Uterus (tissue), 4 donors: ENCODE data around the gene DDR2. TPM values are rescaled to one million over a fixed set of nuclear protein-coding genes. Genes with fewer than 3 reads are reported as not detected.
"Not testable (repeated sequence)": the region's sequence is repeated elsewhere in the genome, so short reads cannot be mapped to it uniquely, and the experiment has no call there.

Experiments used
- DNase-seq, 2 donors: peaks; one replicate each; pipeline ENCODE4 v3.0.0-alpha.2; 2019 to 2020
- H3K27ac ChIP-seq, 2 donors: fragments of 200-600 bp; sonication (generic); 1 replicate in 1 of 2; 2 replicates in 1 of 2; pipeline ENCODE4 v1.5.1; 2016 to 2018
- H3K27me3 ChIP-seq, 2 donors: fragments of 200-600 bp; sonication (generic); one replicate each; pipeline ENCODE4 v1.5.1; 2018 to 2019; ENCODE audit warnings: control low read depth in 1 of 2
- H3K36me3 ChIP-seq, 2 donors: fragments of 200-600 bp; sonication (generic); one replicate each; pipeline ENCODE4 v1.5.1; 2019; ENCODE audit warnings: control low read depth in 1 of 2
- H3K4me1 ChIP-seq, 2 donors: fragments of 200-600 bp; sonication (generic); one replicate each; pipeline ENCODE4 v1.5.1; 2018 to 2019; ENCODE audit warnings: control low read depth in 1 of 2
- H3K4me3 ChIP-seq, 2 donors: fragments of 200-600 bp; sonication (generic); 1 replicate in 1 of 2; 2 replicates in 1 of 2; pipeline ENCODE4 v1.5.1; 2018 to 2019; ENCODE audit warnings: mild to moderate bottlenecking in 1 of 2
- H3K9me3 ChIP-seq, 2 donors: fragments of 200-600 bp; sonication (generic); one replicate each; pipeline ENCODE4 v1.5.1; 2019; ENCODE audit warnings: control low read depth in 1 of 2
- POLR2A ChIP-seq, 2 donors: fragments of 450-650 bp; IDR thresholded peaks; one replicate each; pipeline ENCODE4 v1.6.1; 2016; ENCODE audit warnings: antibody characterized with exemption in 2 of 2, mild to moderate bottlenecking in 1 of 2, moderate library complexity in 1 of 2
- intact Hi-C: fragments of 100-400 bp; cut with DNase I; formaldehyde crosslinking; loops from one replicate; pipeline ENCODE4 v1.15.1; 2023; ENCODE audit warnings: low total_unique reads
- total RNA-seq, 4 donors: library from RNA; depleted of rRNA in 3 of 4; stranded (reverse); fragments of >200 nt in 3 of 4; gene quantifications; one replicate each; pipeline versions ENCODE4 v1.1.0 to v1.2.4, GENCODE V29; 2014 to 2023
- TF ChIP-seq, protein P1 (sequence below), 4 experiments: fragments of 200-600 bp in 2 of 4; fragments of 450-650 bp in 2 of 4; sonication (generic) in 2 of 4; IDR thresholded peaks; one replicate each; pipeline ENCODE4 v1.5.1; 2016 to 2019; ENCODE audit warnings: antibody characterized with exemption in 4 of 4, mild to moderate bottlenecking in 2 of 4, moderate library complexity in 1 of 4
- donor health status: DM: yes; HTN: yes; CAD: no.

DDR2 gene
- total RNA-seq, 4 donors from 2014 or later, result 40.0 to 134 (median 74.7) TPM

GRCh38 chr1:162736633-162737067 is 104.4 kb downstream of the DDR2 start:
- peaks cover 6% of the 10 kb centered on the region in 2 donors for H3K4me1 ChIP-seq

DNA sequence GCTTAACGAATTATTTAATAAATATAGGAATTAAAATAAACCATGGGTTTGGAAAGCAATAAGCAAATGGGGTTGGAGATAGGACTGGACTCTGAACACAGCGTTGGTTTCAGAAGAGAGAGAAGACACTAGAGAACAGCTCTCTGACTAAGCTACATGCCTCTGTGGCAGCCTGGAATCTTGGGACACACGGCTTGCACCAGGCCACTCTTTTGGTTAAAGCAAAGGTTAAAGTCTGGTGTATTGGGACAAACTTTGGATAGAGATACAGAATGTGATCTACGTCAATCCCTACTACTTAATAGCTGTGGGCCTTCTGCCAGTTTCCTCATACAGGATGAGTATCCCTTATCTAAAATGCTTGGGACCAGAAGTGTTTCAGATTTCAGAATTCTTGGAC is 108.5 kb downstream of the DDR2 start:
- Histone ChIP-seq H3K4me3 (no peak overlapping the region), H3K9me3 (no peaks in the 10 kb centered on the region), H3K27me3 (no peaks in the 10 kb centered on the region), H3K27ac (no peak overlapping the region), H3K36me3 (no peaks in the 10 kb centered on the region), H3K4me1 (no peaks in the 10 kb centered on the region)
- DNase-seq, result no peak
- TF ChIP-seq, protein P1, sequence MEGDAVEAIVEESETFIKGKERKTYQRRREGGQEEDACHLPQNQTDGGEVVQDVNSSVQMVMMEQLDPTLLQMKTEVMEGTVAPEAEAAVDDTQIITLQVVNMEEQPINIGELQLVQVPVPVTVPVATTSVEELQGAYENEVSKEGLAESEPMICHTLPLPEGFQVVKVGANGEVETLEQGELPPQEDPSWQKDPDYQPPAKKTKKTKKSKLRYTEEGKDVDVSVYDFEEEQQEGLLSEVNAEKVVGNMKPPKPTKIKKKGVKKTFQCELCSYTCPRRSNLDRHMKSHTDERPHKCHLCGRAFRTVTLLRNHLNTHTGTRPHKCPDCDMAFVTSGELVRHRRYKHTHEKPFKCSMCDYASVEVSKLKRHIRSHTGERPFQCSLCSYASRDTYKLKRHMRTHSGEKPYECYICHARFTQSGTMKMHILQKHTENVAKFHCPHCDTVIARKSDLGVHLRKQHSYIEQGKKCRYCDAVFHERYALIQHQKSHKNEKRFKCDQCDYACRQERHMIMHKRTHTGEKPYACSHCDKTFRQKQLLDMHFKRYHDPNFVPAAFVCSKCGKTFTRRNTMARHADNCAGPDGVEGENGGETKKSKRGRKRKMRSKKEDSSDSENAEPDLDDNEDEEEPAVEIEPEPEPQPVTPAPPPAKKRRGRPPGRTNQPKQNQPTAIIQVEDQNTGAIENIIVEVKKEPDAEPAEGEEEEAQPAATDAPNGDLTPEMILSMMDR (IDR thresholded peaks at IDR 0.05), result no peak
- no peak for TF ChIP-seq POLR2A (IDR thresholded peaks at IDR 0.05)
- intact Hi-C loops, result no loop called here

More at GRCh38 chr1:162736633-162737067, 104.4 kb downstream of the DDR2 start:
- H3K27ac ChIP-seq, result no peak overlapping the region
- no peaks in the 10 kb centered on the region for H3K36me3 ChIP-seq
- H3K9me3 ChIP-seq, result no peaks in the 10 kb centered on the region
- TF ChIP-seq, protein P1 (IDR thresholded peaks at IDR 0.05), result no peak
- TF ChIP-seq POLR2A (IDR thresholded peaks at IDR 0.05), result no peak
- H3K27me3 ChIP-seq, result no peaks in the 10 kb centered on the region
- H3K4me3 ChIP-seq, result no peak overlapping the region
- intact Hi-C loops, result no loop called here
- DNase-seq, result no peak

DNA sequence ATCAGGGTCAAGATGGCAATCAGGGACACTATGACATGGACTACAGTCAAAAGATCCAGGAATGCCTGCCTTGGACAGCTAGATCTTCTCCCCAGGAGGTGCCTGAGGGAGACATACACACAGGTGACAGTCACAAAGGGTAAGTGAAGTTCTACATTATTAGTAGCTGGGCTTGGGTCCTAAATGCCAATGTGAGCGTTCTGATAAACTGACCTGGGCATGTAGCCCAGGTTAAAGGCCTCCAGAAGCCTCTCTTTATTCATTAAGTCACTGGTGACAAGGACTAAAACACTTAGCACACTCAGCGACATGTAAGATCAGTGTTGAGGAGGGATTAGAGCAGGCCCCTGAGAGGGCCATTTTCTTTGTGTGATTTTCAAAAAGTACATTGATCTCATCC is 109.3 kb downstream of the DDR2 start:
- TF ChIP-seq POLR2A (IDR thresholded peaks at IDR 0.05), result no peak
- H3K4me1 ChIP-seq, result no peaks in the 10 kb centered on the region
- H3K4me3 ChIP-seq, result no peak overlapping the region
- no peak for DNase-seq
- intact Hi-C loops, result no loop called here
- no peak overlapping the region for H3K27ac ChIP-seq
- no peaks in the 10 kb centered on the region for H3K27me3 ChIP-seq
- H3K36me3 ChIP-seq, result no peaks in the 10 kb centered on the region
- no peaks in the 10 kb centered on the region for H3K9me3 ChIP-seq

DNA sequence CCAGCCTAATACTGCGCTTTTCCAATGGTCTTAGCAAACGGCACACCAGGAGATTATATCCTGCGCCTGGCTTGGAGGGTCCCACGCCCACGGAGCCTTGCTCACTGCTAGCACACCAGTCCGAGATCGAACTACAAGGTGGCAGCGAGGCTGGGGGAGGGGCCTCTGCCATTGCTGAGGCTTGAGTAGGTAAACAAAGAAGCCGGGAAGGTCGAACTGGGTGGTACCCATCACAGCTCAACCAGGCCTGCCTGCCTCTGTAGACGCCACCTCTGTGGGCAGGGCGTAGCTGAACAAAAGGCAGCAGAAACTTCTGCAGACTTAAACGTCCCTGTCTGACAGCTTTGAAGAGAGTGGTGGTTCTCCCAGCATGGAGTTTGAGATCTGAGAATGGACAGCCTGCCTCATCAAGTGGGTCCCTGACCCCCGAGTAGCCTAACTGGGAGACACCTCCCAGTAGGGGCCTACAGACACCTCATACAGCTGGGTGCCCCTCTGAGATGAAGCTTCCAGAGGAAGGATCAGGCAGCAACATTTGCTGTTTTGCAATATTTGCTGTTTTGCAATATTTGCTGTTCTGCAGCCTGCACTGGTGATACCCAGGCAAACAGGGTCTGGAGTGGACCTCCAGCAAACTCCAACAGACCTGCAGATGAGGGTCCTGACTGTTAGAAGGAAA is 114.1 kb downstream of the DDR2 start:
- H3K4me3 ChIP-seq, DNase-seq, H3K27ac ChIP-seq, intact Hi-C loops, H3K9me3 ChIP-seq, H3K27me3 ChIP-seq, H3K36me3 ChIP-seq, H3K4me1 ChIP-seq: not testable (repeated sequence)

DNA sequence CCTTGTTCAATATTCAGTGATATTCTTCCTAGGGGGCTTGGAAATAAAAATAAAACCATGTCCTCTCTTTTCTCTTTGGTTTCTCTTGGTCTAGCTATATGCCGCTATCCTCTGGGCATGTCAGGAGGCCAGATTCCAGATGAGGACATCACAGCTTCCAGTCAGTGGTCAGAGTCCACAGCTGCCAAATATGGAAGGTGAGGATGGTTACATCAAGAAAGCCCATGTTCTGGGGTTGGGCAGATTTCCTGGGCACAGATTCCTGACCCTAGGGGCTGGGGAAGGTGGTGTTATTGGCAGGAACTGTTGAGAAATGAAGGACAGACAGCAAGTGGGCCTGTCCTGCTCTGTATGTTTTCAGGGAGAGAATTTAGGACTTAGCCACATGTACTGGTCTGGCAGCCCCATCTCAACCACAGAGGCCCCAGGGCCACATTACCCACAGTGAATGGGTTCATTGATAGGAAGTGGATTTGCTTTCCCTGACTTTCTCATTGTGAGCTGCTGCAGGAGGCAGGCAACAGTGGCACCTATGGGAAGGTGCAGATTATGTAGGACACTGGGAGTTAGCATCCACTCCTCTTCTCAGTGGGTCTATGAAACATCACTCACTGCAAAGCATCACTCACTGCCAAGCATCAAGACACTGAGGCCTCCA is 120.9 kb downstream of the DDR2 start:
- H3K4me3 ChIP-seq, result no peak overlapping the region
- H3K36me3 ChIP-seq, result no peaks in the 10 kb centered on the region
- intact Hi-C loops, result no loop called here
- no peaks in the 10 kb centered on the region for H3K9me3 ChIP-seq
- H3K27ac ChIP-seq, result peak overlapping the region in 1 of 2 donors; percentile 31
- peaks cover 0 to 5% of the 10 kb centered on the region in 2 donors for H3K4me1 ChIP-seq
- no peaks in the 10 kb centered on the region for H3K27me3 ChIP-seq
- DNase-seq, result no peak
- TF ChIP-seq POLR2A (IDR thresholded peaks at IDR 0.05), result no peak
- TF ChIP-seq, protein P1 (IDR thresholded peaks at IDR 0.05), result no peak

DNA sequence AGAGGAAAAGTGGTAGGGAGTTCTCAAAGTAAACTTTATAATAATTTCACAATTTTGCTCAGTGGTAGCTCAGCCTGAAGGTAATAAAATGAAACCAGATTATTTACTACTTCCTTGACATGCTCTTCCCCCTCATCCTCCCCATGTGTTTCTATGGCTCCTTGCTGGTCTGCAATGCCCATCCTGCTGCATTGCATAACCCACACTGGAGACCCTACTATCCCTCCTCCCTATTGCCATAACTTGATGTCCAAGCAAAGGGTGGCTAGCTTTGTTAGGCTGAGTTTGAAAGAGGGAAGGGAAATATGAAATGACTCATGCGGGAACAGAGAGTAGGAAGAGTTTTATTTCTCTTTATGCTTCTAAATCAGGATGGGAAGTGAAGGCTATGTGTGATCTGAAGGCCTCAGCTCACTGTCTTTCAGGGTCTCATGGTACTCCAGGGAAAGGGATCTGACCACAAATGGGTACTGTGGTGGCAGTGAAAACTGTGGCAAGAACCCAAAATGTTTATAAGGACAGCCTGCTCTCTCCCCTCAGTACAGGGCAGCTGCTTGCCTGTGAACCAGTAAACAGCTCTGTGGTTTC is 121.8 kb downstream of the DDR2 start:
- intact Hi-C loops, result no loop called here
- DNase-seq, result peak in 1 of 2 donors; percentile 59
- no peaks in the 10 kb centered on the region for H3K9me3 ChIP-seq
- no peaks in the 10 kb centered on the region for H3K36me3 ChIP-seq
- H3K4me3 ChIP-seq, result no peak overlapping the region
- peaks cover 0 to 5% of the 10 kb centered on the region in 2 donors for H3K4me1 ChIP-seq
- H3K27me3 ChIP-seq, result no peaks in the 10 kb centered on the region
- no peak for TF ChIP-seq POLR2A (IDR thresholded peaks at IDR 0.05)
- TF ChIP-seq, protein P1 (IDR thresholded peaks at IDR 0.05), result no peak
- peak overlapping the region; percentile 66 to 67 for H3K27ac ChIP-seq
